WERI-Rb-1 (cell line): Measurements from ENCODE around the gene LPP.
"Not testable (repeated sequence)": the region's sequence is repeated elsewhere in the genome, so short reads cannot be mapped to it uniquely, and the experiment has no call there.

Experiments used
- DNase-seq: peaks from one replicate; pipeline ENCODE4 v3.0.0-alpha.2; 2020
- H3K27ac ChIP-seq: fragments of 250-450 bp; sonication (Bioruptor Pico); 2 replicates; pipeline ENCODE4 v1.5.1; 2020; ENCODE audit warnings: mild to moderate bottlenecking, moderate library complexity
- H3K27me3 ChIP-seq: fragments of 250-450 bp; sonication (Bioruptor Pico); 2 replicates; pipeline ENCODE4 v1.5.1; 2021; ENCODE audit warnings: mild to moderate bottlenecking, low read depth, moderate library complexity; ENCODE audit not compliant: insufficient read depth, severe bottlenecking
- H3K36me3 ChIP-seq: fragments of 250-450 bp; sonication (Bioruptor Pico); 2 replicates; pipeline ENCODE4 v1.5.1; 2020; ENCODE audit warnings: mild to moderate bottlenecking, moderate library complexity
- H3K4me3 ChIP-seq: 2 replicates; pipeline ENCODE4 v1.5.1; 2011; ENCODE audit warnings: low read depth, mild to moderate bottlenecking, control low read depth, low read length
- H3K9me3 ChIP-seq: fragments of 250-450 bp; sonication (Bioruptor Pico); 2 replicates; pipeline ENCODE4 v1.5.1; 2021; ENCODE audit warnings: mild to moderate bottlenecking, moderate library complexity; ENCODE audit not compliant: severe bottlenecking
- CTCF ChIP-seq: IDR thresholded peaks from 2 replicates; pipeline ENCODE4 v1.5.1; 2011; ENCODE audit warnings: low read depth, mild to moderate bottlenecking, control low read depth, inconsistent platforms, low read length

The LPP gene

GRCh38 chr3:188421836-188422540 is 268.0 kb downstream of the LPP start:
- H3K27me3 ChIP-seq = no peaks in the 10 kb centered on the region
- no peak for DNase-seq
- no peak overlapping the region for H3K27ac ChIP-seq
- no peaks in the 10 kb centered on the region for H3K9me3 ChIP-seq
- no peak overlapping the region for H3K4me3 ChIP-seq
- no peaks in the 10 kb centered on the region for H3K36me3 ChIP-seq
- no peak for TF ChIP-seq CTCF

GRCh38 chr3:188427981-188428380 is 274.0 kb downstream of the LPP start:
- not testable (repeated sequence) for H3K27me3 ChIP-seq, H3K27ac ChIP-seq, H3K9me3 ChIP-seq, DNase-seq, H3K36me3 ChIP-seq, H3K4me3 ChIP-seq

- no peak overlapping the region for H3K4me3 ChIP-seq
- TF ChIP-seq CTCF = no peak
- no peaks in the 10 kb centered on the region for H3K9me3 ChIP-seq
- H3K27ac ChIP-seq = no peak overlapping the region
- H3K27me3 ChIP-seq = no peaks in the 10 kb centered on the region
- no peaks in the 10 kb centered on the region for H3K36me3 ChIP-seq
- DNase-seq = no peak
These were observed 277.1 kb downstream of the LPP start for GRCh38 chr3:188431040-188431439.

- Histone ChIP-seq H3K36me3 (no peaks in the 10 kb centered on the region), H3K27ac (no peak overlapping the region), H3K27me3 (no peaks in the 10 kb centered on the region), H3K4me3 (no peak overlapping the region), H3K9me3 (no peaks in the 10 kb centered on the region)
- DNase-seq = no peak
- TF ChIP-seq CTCF = no peak
These were observed 277.6 kb downstream of the LPP start for GRCh38 chr3:188431553-188431952.

- no peaks in the 10 kb centered on the region for H3K27me3 ChIP-seq
- H3K36me3 ChIP-seq = no peaks in the 10 kb centered on the region
- H3K4me3 ChIP-seq = no peak overlapping the region
- TF ChIP-seq CTCF = no peak
- no peak for DNase-seq
- H3K27ac ChIP-seq = no peak overlapping the region
- no peaks in the 10 kb centered on the region for H3K9me3 ChIP-seq
These were observed 279.0 kb downstream of the LPP start for GRCh38 chr3:188432802-188433520.

GRCh38 chr3:188433521-188434150 is 279.7 kb downstream of the LPP start:
- Histone ChIP-seq H3K9me3 (no peaks in the 10 kb centered on the region), H3K4me3 (no peak overlapping the region), H3K36me3 (no peaks in the 10 kb centered on the region), H3K27me3 (no peaks in the 10 kb centered on the region), H3K27ac (no peak overlapping the region)
- DNase-seq = no peak
- TF ChIP-seq CTCF = no peak
